Common myeloid progenitor, CD34-positive (primary cell): ENCODE data around the gene FAF2.

ENCODE experiments used
- CTCF ChIA-PET: fragments of 350-600 bp; sonication (Branson Sonifier 250); formaldehyde crosslinking; loops from one replicate; lab custom pipeline; 2021; ENCODE audit warnings: antibody characterized with exemption; lab: Charles Lee
- POLR2A ChIA-PET: fragments of 350-600 bp; sonication (Branson Sonifier 250); formaldehyde crosslinking; loops from one replicate; lab custom pipeline; 2021; ENCODE audit warnings: antibody characterized with exemption; lab: Charles Lee
- DNase-seq, 3 donors: peaks; one replicate each; pipeline versions ENCODE4 v3.0.0 to v3.0.0-alpha.2; 2013
- H3K27ac ChIP-seq, 2 experiments: 1 replicate in 1 of 2; 2 replicates in 1 of 2; pipeline ENCODE4 v1.7.0; 2013; ENCODE audit warnings: inconsistent platforms in 2 of 2, low read length in 2 of 2, mild to moderate bottlenecking in 2 of 2, low read depth in 1 of 2, moderate library complexity in 1 of 2; ENCODE audit not compliant: severe bottlenecking in 2 of 2, insufficient read depth in 1 of 2, poor library complexity in 1 of 2
- H3K27me3 ChIP-seq, 5 experiments: replicated peaks in 2 of 5; 1 replicate in 3 of 5; 2 replicates in 2 of 5; pipeline versions ENCODE4 v1.6.1 to v1.7.0; 2013; ENCODE audit warnings: low read length in 4 of 5, mild to moderate bottlenecking in 2 of 5, moderate library complexity in 2 of 5, inconsistent platforms in 1 of 5; ENCODE audit not compliant: insufficient read depth in 5 of 5, control insufficient read depth in 4 of 5
- H3K36me3 ChIP-seq, 4 experiments: 1 replicate in 2 of 4; 2 replicates in 2 of 4; pipeline versions ENCODE4 v1.6.1 to v1.7.0; 2013; ENCODE audit warnings: low read length in 3 of 4, control low read depth in 1 of 4, mild to moderate bottlenecking in 1 of 4; ENCODE audit not compliant: control insufficient read depth in 4 of 4, insufficient read depth in 4 of 4
- H3K4me1 ChIP-seq, 4 experiments: 1 replicate in 3 of 4; 2 replicates in 1 of 4; pipeline versions ENCODE4 v1.6.1 to v1.7.1; 2013; ENCODE audit warnings: low read length in 3 of 4, mild to moderate bottlenecking in 3 of 4, control low read depth in 1 of 4, inconsistent platforms in 1 of 4, moderate library complexity in 1 of 4; ENCODE audit not compliant: control insufficient read depth in 4 of 4, insufficient read depth in 4 of 4; ENCODE audit errors: control extremely low read depth in 1 of 4
- H3K4me3 ChIP-seq, 7 experiments: 1 replicate in 4 of 7; 2 replicates in 3 of 7; pipeline versions ENCODE4 v1.5.1 to v1.7.0; 2013; ENCODE audit warnings: mild to moderate bottlenecking in 7 of 7, low read length in 6 of 7, moderate library complexity in 6 of 7, inconsistent platforms in 2 of 7, low read depth in 2 of 7, control low read depth in 1 of 7; ENCODE audit not compliant: insufficient read depth in 4 of 7, control insufficient read depth in 1 of 7; ENCODE audit errors: extremely low read depth in 1 of 7
- H3K9me3 ChIP-seq, 5 experiments: 1 replicate in 4 of 5; 2 replicates in 1 of 5; pipeline versions ENCODE4 v1.6.1 to v1.7.1; 2013; ENCODE audit warnings: low read length in 4 of 5, mild to moderate bottlenecking in 2 of 5, inconsistent platforms in 1 of 5, low read depth in 1 of 5, moderate library complexity in 1 of 5; ENCODE audit not compliant: control insufficient read depth in 4 of 5, insufficient read depth in 2 of 5; ENCODE audit errors: control extremely low read depth in 1 of 5
- WGBS: methylation state at CpG from one replicate; pipeline ENCODE4 v1.1.5; 2013; ENCODE audit not compliant: insufficient coverage; 5-methylcytosine and 5-hydroxymethylcytosine counted together

Gene FAF2

GRCh38 chr5:176521286-176521685 is 73.1 kb downstream of the FAF2 start:
- no peaks in the 10 kb centered on the region for H3K27me3 ChIP-seq
- H3K9me3 ChIP-seq, result no peaks in the 10 kb centered on the region
- CTCF ChIA-PET, result interaction anchor here (0.8 kb wide), 1 partner anchor 14 kb away, joined by 3 read pairs; no protein-coding TSS in a partner anchor
- peaks cover 0 to 5% (median 3%) of the 10 kb centered on the region in 4 experiments for H3K36me3 ChIP-seq
- no peak overlapping the region for H3K27ac ChIP-seq
- 99% methylated on average over 7 of the region's 7 CpGs for WGBS
- DNase-seq, result no peak
- POLR2A ChIA-PET, result no interaction called here
- no peak overlapping the region for H3K4me3 ChIP-seq
- peaks cover 0 to 16% (median 3%) of the 10 kb centered on the region in 4 experiments for H3K4me1 ChIP-seq

DNA sequence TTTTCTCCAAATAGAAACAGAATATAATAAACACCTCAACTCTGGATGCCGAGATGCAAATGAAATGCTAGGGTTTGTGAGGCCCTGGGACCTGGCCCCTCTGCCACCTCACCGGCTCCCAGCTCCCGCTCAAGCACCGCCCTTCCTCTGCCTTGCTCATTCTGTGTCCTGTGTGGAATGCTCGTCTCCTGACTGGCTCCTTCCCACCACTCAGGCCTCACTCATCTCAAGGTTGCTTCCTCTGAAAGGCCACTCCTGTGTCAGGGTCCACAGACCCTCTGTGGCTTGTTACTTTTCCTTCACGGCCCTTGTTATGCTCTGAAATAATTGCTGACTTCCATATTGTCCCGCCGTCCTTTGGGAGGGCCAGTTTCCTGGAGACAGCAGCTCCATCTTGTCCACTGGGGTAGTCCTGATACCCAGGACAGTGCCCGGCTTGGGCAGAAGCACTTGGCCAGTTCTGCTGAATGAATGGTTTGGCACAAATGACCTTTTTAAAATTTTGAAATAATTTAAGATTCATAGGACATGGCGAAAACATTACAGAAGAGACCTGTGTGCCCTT is 73.6 kb downstream of the FAF2 start:
- peaks cover 0 to 14% (median 3%) of the 10 kb centered on the region in 4 experiments for H3K4me1 ChIP-seq
- DNase-seq, result no peak
- peaks cover 0 to 5% (median 3%) of the 10 kb centered on the region in 4 experiments for H3K36me3 ChIP-seq
- CTCF ChIA-PET, result interaction anchor here (0.8 kb wide), 1 partner anchor 14 kb away, joined by 3 read pairs; no protein-coding TSS in a partner anchor
- no peak overlapping the region for H3K4me3 ChIP-seq
- WGBS, result 87% methylated on average over 9 of the region's 10 CpGs
- H3K27me3 ChIP-seq, result no peaks in the 10 kb centered on the region
- no peak overlapping the region for H3K27ac ChIP-seq
- POLR2A ChIA-PET, result no interaction called here
- no peaks in the 10 kb centered on the region for H3K9me3 ChIP-seq

DNA sequence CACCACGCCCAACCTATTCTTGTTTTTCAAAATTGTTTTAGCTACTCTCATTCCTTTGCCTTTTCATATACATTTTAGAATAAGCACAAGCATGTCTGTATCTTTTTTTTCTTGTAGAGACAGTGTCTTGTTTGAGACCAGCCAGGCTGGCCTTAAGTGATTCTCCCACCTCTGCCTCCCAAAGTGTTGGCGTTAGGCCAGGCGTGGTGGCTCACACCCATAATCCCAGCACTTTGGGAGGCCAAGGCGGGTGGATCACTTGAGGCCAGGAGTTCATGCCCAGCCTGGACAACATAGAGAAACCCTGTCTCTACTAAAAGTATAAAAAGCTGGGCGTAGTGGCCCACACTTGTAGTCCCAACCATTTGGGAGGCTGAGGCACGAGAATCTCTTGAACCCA is 76.0 kb downstream of the FAF2 start:
- peaks cover 7 to 27% (median 24%) of the 10 kb centered on the region in 4 experiments for H3K36me3 ChIP-seq
- no peaks in the 10 kb centered on the region for H3K27me3 ChIP-seq
- ChIA-PET POLR2A (no interaction called here), CTCF (interaction anchor here (1.2 to 1.4 kb wide), 5 partner anchors 10 to 19 kb away, joined by 3 to 6 read pairs (median 3); no protein-coding TSS in a partner anchor)
- 95% methylated on average over 4 of the region's 6 CpGs for whole genome bisulfite sequencing
- H3K9me3 ChIP-seq, result no peaks in the 10 kb centered on the region
- no peak for DNase-seq
- no peak overlapping the region for H3K27ac ChIP-seq
- H3K4me1 ChIP-seq, result peaks cover 0 to 23% (median 6%) of the 10 kb centered on the region in 4 experiments
- H3K4me3 ChIP-seq, result no peak overlapping the region

DNA sequence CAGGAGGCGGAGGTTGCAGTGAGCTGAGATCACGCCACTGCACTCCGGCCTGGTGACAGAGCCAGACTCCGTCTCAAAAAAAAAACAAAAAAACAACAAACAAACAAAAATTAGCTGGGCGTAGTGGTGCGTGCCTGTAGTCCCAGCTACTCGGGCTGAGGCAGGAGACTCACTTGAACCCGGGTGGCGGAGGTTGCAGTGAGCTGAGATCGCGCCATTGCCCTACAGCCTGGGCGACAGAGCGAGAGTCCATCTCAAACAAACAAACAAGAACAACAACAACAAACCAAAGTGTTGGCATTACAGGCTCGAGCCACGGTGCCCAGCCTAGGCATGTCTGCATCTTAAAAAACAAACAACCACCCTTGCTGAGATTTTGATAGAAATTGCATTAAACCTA is 76.8 kb downstream of the FAF2 start:
- Histone ChIP-seq H3K27me3 (no peaks in the 10 kb centered on the region), H3K9me3 (no peaks in the 10 kb centered on the region), H3K4me3 (no peak overlapping the region), H3K4me1 (peaks cover 0 to 30% (median 14%) of the 10 kb centered on the region in 4 experiments), H3K36me3 (peaks cover 7 to 34% (median 30%) of the 10 kb centered on the region in 4 experiments), H3K27ac (no peak overlapping the region)
- DNase-seq, result no peak
- ChIA-PET POLR2A (no interaction called here), CTCF (interaction anchor here (1.2 kb wide), 1 partner anchor 16 kb away, joined by 5 read pairs; no protein-coding TSS in a partner anchor)
- WGBS, result 83% methylated on average over 10 of the region's 15 CpGs

- Histone ChIP-seq H3K27ac (no peak overlapping the region), H3K4me3 (no peak overlapping the region), H3K4me1 (peaks cover 0 to 35% (median 19%) of the 10 kb centered on the region in 4 experiments), H3K27me3 (no peaks in the 10 kb centered on the region), H3K9me3 (no peaks in the 10 kb centered on the region), H3K36me3 (peaks cover 9 to 38% (median 31%) of the 10 kb centered on the region in 4 experiments)
- ChIA-PET CTCF (no interaction called here), POLR2A (no interaction called here)
- DNase-seq, result no peak
- WGBS, result 98% methylated on average over 9 of the region's 9 CpGs
Observed at GRCh38 chr5:176525677-176526076, 77.5 kb downstream of the FAF2 start.

- peaks cover 9 to 44% (median 35%) of the 10 kb centered on the region in 4 experiments for H3K36me3 ChIP-seq
Observed at GRCh38 chr5:176526462-176526861, 78.3 kb downstream of the FAF2 start.

More at GRCh38 chr5:176526462-176526861, 78.3 kb downstream of the FAF2 start:
- no peak for DNase-seq
- Histone ChIP-seq H3K9me3 (no peaks in the 10 kb centered on the region), H3K27ac (no peak overlapping the region), H3K4me3 (no peak overlapping the region), H3K27me3 (no peaks in the 10 kb centered on the region), H3K4me1 (peaks cover 0 to 43% (median 27%) of the 10 kb centered on the region in 4 experiments)
- POLR2A ChIA-PET, result interaction anchor here (1.2 kb wide), 1 partner anchor 17 kb away, joined by 4 read pairs; no protein-coding TSS in a partner anchor
- WGBS, result 100% methylated on average over 1 of the region's 9 CpGs
- CTCF ChIA-PET, result no interaction called here
